ENCODE results near the gene SUGT1.

Gene SUGT1

DNA sequence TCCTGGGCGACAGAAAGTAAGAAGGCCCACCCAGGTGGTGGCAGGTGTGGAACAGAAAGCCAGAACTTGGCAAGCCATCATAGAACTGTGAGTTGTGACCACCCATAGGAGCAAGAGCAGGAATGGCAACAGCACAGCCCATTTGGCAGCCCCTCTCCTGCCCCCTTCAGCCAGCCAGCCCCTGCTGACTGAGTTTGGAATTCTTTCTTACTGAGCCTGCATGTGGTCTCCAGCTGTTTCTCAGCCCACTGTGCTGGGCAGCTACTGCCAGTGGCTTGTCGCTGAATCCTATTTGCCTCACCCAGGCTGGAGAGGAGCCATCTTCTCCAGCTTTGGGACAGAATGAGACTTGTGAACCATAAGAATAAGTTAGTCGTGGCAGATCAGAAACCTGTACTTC lies 58.6 kb downstream of the SUGT1 start (continued):
- TF ChIP-seq ZNF423 (tag by site-specific recombination; IDR thresholded peaks at IDR 0.05): no peak
- TF ChIP-seq, protein P1, sequence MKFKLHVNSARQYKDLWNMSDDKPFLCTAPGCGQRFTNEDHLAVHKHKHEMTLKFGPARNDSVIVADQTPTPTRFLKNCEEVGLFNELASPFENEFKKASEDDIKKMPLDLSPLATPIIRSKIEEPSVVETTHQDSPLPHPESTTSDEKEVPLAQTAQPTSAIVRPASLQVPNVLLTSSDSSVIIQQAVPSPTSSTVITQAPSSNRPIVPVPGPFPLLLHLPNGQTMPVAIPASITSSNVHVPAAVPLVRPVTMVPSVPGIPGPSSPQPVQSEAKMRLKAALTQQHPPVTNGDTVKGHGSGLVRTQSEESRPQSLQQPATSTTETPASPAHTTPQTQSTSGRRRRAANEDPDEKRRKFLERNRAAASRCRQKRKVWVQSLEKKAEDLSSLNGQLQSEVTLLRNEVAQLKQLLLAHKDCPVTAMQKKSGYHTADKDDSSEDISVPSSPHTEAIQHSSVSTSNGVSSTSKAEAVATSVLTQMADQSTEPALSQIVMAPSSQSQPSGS (tag by site-specific recombination; IDR thresholded peaks at IDR 0.05; ENCODE audit: low read depth): no peak
- no peak for TF ChIP-seq ZFP37 (tag by site-specific recombination; IDR thresholded peaks at IDR 0.05)
- TF ChIP-seq ZNF140 (tag by site-specific recombination; IDR thresholded peaks at IDR 0.05): no peak

DNA sequence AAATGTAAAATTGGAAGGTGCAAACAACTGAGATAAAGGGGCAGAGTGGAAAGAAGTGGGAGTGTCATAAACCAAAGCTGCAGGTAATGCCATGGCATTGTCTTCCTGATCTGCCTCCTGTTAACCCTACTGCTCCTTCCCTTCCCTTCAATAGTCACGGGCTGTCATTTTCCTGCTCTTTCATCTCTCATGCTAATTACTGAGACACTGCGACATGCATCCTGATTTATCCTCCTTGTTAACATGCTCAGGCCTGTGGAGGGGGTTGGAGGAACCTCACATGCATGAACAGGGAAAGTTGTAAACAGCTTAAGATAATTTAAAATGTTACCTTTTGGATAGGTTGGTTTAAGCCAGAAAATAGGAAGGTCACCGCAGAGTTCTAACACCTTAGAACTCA lies 59.7 kb downstream of the SUGT1 start:
- TF ChIP-seq SP7 (tag by site-specific recombination; IDR thresholded peaks at IDR 0.05) (peak; percentile 57; the same call in 1 of the 2 replicates), ZNF184 (tag by site-specific recombination; IDR thresholded peaks at IDR 0.05) (no peak)
- CTCF ChIA-PET: interaction anchor here (0.6 to 0.7 kb wide), 2 partner anchors 47 to 440 kb away, joined by 3 read pairs; no protein-coding TSS in a partner anchor
- Histone ChIP-seq H3K27ac (ENCODE audit: extremely low read depth, low read depth, low read length) (no peak overlapping the region), H3K9me3 (ENCODE audit: control insufficient read depth, insufficient read depth, low read depth, low read length) (no peaks in the 10 kb centered on the region), H3K36me3 (ENCODE audit: control insufficient read depth in 2 of 2, insufficient read depth in 1 of 2, low read length in 2 of 2) (no peaks in the 10 kb centered on the region), H3K4me1 (ENCODE audit: control insufficient read depth, insufficient read depth, low read length) (no peaks in the 10 kb centered on the region), H3K4me3 (ENCODE audit: low read depth, low read length) (no peak overlapping the region)
- POLR2A ChIA-PET: no interaction called here

DNA sequence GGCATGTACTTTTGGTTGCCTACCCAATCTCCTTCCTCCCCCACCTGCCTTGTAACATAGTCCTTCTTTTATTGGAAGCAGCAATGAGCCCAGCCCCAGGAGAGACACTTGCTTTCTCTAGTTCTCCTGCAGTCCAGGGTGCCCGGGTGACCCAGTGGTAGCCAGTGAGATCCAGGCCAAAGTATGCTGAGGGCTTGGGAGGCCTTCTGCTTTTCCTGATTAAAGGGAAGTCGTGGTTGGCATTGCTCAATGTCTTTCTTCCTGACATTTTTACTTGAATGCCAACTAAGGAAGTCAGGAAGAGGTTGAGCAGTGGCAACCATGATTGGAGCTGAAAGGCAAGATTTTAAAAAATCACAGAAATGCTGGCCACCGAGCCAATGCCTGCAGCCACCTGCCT lies 61.3 kb downstream of the SUGT1 start:
- TF ChIP-seq ZNF610 (tag by site-specific recombination; IDR thresholded peaks at IDR 0.05; ENCODE audit: borderline replicate concordance) (no peak), ZFP37 (tag by site-specific recombination; IDR thresholded peaks at IDR 0.05) (no peak), SP2 (tag by site-specific recombination; IDR thresholded peaks at IDR 0.05) (no peak), HOXD13 (CRISPR knock-in tag; IDR thresholded peaks at IDR 0.05; ENCODE audit: borderline replicate concordance) (no peak), MZF1 (tag by site-specific recombination; IDR thresholded peaks at IDR 0.05; ENCODE audit: borderline replicate concordance) (no peak), ZNF324 (tag by site-specific recombination; IDR thresholded peaks at IDR 0.05) (no peak), ZNF175 (tag by site-specific recombination; IDR thresholded peaks at IDR 0.05) (no peak), ZNF248 (tag by site-specific recombination; IDR thresholded peaks at IDR 0.05) (no peak), WT1 (tag by site-specific recombination; IDR thresholded peaks at IDR 0.05) (no peak), ZNF529 (tag by site-specific recombination; IDR thresholded peaks at IDR 0.05; ENCODE audit: insufficient replicate concordance) (no peak)
- TF ChIP-seq, protein P2, sequence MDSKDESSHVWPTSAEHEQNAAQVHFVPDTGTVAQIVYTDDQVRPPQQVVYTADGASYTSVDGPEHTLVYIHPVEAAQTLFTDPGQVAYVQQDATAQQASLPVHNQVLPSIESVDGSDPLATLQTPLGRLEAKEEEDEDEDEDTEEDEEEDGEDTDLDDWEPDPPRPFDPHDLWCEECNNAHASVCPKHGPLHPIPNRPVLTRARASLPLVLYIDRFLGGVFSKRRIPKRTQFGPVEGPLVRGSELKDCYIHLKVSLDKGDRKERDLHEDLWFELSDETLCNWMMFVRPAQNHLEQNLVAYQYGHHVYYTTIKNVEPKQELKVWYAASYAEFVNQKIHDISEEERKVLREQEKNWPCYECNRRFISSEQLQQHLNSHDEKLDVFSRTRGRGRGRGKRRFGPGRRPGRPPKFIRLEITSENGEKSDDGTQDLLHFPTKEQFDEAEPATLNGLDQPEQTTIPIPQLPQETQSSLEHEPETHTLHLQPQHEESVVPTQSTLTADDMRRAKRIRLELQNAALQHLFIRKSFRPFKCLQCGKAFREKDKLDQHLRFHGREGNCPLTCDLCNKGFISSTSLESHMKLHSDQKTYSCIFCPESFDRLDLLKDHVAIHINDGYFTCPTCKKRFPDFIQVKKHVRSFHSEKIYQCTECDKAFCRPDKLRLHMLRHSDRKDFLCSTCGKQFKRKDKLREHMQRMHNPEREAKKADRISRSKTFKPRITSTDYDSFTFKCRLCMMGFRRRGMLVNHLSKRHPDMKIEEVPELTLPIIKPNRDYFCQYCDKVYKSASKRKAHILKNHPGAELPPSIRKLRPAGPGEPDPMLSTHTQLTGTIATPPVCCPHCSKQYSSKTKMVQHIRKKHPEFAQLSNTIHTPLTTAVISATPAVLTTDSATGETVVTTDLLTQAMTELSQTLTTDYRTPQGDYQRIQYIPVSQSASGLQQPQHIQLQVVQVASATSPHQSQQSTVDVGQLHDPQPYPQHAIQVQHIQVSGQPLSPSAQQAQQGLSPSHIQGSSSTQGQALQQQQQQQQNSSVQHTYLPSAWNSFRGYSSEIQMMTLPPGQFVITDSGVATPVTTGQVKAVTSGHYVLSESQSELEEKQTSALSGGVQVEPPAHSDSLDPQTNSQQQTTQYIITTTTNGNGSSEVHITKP (tag by site-specific recombination; IDR thresholded peaks at IDR 0.05): no peak
- TF ChIP-seq, protein P3, sequence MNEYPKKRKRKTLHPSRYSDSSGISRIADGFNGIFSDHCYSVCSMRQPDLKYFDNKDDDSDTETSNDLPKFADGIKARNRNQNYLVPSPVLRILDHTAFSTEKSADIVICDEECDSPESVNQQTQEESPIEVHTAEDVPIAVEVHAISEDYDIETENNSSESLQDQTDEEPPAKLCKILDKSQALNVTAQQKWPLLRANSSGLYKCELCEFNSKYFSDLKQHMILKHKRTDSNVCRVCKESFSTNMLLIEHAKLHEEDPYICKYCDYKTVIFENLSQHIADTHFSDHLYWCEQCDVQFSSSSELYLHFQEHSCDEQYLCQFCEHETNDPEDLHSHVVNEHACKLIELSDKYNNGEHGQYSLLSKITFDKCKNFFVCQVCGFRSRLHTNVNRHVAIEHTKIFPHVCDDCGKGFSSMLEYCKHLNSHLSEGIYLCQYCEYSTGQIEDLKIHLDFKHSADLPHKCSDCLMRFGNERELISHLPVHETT (tag by site-specific recombination; IDR thresholded peaks at IDR 0.05): no peak
- ChIA-PET POLR2A (no interaction called here), CTCF (no interaction called here)
- Histone ChIP-seq H3K9me3 (ENCODE audit: control insufficient read depth, insufficient read depth, low read depth, low read length) (no peaks in the 10 kb centered on the region), H3K4me1 (ENCODE audit: control insufficient read depth, insufficient read depth, low read length) (no peaks in the 10 kb centered on the region), H3K27ac (ENCODE audit: extremely low read depth, low read depth, low read length) (no peak overlapping the region), H3K36me3 (ENCODE audit: control insufficient read depth in 2 of 2, insufficient read depth in 1 of 2, low read length in 2 of 2) (no peaks in the 10 kb centered on the region), H3K4me3 (ENCODE audit: low read depth, low read length) (no peak overlapping the region)

Measured in HEK293 (cell line).